Upper lobe of left lung (tissue), 4 donors: Measurements from ENCODE around the gene SCN10A.

Experiments used
- CTCF ChIP-seq, 6 experiments: fragments of 450-650 bp in 4 of 6; fragments of 200-600 bp in 2 of 6; sonication (generic) in 2 of 6; IDR thresholded peaks; one replicate each; pipeline ENCODE4 v1.5.1; 2016 to 2019; ENCODE audit warnings: antibody characterized with exemption in 6 of 6
- POLR2A ChIP-seq, 4 donors: fragments of 450-650 bp; IDR thresholded peaks; one replicate each; pipeline ENCODE4 v1.5.1; 2016 to 2017; ENCODE audit warnings: antibody characterized with exemption in 4 of 4, mild to moderate bottlenecking in 2 of 4
- POLR2AphosphoS5 ChIP-seq, 2 donors: sonication (generic); formaldehyde crosslinking; IDR thresholded peaks; one replicate each; pipeline ENCODE4 v1.5.1; 2017; ENCODE audit warnings: antibody characterized with exemption in 2 of 2

GRCh38 chr3:38728008-38728407 is 88.0 kb downstream of the SCN10A start:
- TF ChIP-seq POLR2A (IDR thresholded peaks at IDR 0.05), result no peak
- no peak for TF ChIP-seq CTCF (IDR thresholded peaks at IDR 0.05)
- no peak for TF ChIP-seq POLR2AphosphoS5 (IDR thresholded peaks at IDR 0.05)
